ENCODE measurements around the gene DIPK1B.
A peak's percentile ranks its signal among the peaks of the same experiment; 100 is the strongest.
"Not testable (repeated sequence)": the region's sequence is repeated elsewhere in the genome, so short reads cannot be mapped to it uniquely, and the experiment has no call there.

The DIPK1B gene

GRCh38 chr9:136700304-136700703 is 12.1 kb upstream of the DIPK1B start:
- no peak for DNase-seq

DNA sequence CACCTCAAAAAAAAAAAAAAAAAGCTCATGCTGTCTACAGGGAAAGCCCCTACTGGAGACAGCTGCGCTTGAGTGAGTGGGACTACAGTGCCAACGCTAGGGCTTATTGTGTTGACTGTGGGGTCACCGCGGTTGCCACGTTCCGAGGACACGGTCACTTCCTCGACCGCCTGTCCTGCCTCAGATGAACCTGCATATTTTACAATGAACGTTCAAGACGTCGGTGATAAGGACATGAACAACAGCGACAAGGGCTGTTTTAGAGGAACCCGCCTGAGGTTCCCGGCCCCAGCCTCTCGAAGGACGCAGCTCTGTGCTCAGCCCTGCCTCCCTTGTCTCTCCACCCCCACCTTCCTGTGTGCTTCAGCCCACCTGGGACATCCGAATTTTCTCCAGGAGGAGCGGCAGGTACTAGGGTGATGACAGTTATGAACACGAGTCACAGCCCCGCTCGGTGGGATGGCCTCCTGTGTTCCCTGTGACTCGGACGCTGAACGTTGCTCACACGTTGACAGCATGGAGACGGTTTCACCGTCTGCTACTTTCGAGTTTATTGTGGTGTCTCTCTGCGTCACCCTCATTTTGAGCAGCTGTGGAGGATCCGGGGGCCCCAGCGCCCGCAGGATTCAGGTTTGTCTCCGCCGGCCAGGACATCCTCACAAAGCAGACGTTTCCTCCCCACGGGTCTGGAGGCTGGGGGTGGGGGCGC is 11.3 kb upstream of the DIPK1B start:
- peak in 3 of 5 donors; percentile 27 to 79 (median 32) for DNase-seq

GRCh38 chr9:136701668-136702053 is 10.7 kb upstream of the DIPK1B start:
- DNase-seq: no peak

DNA sequence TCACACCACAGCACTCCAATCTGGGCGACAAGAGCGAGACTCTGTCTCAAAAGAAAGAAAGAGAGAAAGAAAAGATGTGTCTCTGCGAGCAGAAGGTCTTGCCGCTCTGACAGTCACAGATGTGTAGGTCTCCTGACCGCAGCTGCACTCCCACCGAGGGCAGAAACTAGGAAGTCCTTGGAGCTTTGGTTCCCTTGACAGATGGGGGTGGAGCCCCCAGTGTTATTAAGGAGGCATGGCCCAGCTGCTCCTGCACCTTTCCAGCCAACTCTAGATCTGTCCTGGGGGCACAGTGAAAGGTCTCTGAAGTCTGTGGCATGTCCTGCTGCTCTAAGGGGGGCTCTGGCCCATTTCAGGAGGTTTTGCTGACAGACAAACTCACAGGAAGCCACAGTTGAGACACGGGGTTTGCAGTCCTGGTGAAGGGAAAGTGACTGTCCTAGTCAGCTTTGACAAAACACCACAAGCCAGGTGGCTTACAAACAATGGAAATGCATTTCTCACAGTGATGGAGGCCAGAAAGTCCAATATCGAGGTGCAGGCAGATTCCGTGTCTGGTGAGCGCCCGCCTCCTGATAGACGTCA is 9.0 kb upstream of the DIPK1B start:
- no peak for DNase-seq

DNA sequence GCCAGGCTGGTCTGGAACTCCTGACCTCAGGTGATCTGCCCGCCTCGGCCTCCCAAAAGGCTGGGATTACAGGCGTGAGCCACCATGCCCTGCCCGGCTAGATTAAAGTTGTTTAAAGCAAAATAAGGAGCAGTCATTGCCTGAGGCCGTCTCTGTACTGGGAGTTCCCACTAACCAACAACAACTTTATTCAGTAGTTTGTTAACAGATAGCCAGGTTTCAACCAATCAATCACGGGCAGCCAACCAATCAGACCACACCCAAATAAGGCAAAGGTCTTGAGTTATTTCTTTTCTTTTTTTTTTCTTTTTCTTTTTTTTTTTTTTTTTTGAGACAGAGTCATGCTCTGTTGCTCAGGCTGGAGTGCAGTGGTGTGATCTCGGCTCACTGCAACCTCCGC is 7.6 kb upstream of the DIPK1B start:
- DNase-seq: not testable (repeated sequence)

DNA sequence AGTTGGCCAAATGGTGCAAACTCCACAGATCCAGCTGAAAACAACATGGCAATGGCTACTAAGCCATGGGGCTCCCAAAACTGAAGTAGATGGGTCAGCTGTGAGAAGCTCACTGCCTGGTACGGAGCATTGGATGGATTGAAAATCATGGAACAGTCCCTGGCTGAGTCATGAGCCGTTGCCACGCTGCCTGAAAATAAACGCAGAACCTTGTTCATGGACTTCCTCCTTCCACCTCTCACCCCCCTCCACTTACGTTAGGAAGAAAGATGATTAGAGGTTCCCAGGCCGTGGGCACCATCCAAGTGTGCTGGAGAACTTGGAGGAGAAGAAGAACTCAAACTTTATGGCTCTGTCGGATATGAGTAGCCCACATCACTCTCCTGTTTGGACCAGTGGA is 6.8 kb upstream of the DIPK1B start:
- DNase-seq: no peak

GRCh38 chr9:136707011-136707410 is 5.4 kb upstream of the DIPK1B start:
- DNase-seq: no peak

GRCh38 chr9:136707849-136708517 is 4.4 kb upstream of the DIPK1B start:
- no peak for DNase-seq

GRCh38 chr9:136709454-136710109 is 2.8 kb upstream of the DIPK1B start:
- DNase-seq: no peak

DNA sequence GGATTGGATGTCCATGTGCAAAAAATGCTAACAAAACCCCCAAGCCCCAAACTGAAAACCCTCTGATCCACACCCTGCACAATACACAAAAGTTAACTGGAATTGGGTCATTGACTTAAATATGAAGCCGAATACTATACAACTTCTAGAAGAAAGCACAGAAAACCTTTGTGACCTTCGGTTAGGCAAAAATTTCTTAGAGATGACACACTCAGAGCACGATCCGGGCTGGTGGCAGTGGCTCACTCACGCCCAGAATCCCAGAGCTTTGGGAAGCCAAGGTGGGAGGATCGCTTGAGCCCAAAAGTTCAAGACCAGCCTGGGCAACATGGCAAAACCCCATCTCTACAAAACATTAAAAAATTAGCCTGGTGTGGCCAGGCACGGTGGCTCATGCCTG is 1.8 kb upstream of the DIPK1B start:
- no peak for DNase-seq

DNA sequence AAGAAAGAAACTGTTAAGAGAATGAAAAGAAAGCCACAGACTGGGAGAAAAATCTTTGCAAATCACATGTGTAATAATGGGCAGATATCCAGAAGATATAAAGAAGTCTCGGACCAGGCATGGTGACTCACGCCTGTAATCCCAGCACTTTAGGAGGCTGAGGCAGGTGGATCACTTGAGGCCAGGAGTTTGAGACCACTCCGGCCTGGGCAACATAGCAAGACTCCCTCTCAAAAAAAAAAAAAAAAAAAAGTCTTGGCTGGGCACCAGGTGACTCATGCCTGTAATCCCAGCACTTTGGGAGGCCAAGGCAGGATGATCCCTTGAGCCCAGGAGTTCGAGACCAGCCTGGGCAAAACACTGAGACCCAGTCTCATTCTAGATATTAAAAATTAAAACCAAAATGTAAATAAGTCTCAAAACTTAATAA is 1.1 kb upstream of the DIPK1B start:
- not testable (repeated sequence) for DNase-seq

DNA sequence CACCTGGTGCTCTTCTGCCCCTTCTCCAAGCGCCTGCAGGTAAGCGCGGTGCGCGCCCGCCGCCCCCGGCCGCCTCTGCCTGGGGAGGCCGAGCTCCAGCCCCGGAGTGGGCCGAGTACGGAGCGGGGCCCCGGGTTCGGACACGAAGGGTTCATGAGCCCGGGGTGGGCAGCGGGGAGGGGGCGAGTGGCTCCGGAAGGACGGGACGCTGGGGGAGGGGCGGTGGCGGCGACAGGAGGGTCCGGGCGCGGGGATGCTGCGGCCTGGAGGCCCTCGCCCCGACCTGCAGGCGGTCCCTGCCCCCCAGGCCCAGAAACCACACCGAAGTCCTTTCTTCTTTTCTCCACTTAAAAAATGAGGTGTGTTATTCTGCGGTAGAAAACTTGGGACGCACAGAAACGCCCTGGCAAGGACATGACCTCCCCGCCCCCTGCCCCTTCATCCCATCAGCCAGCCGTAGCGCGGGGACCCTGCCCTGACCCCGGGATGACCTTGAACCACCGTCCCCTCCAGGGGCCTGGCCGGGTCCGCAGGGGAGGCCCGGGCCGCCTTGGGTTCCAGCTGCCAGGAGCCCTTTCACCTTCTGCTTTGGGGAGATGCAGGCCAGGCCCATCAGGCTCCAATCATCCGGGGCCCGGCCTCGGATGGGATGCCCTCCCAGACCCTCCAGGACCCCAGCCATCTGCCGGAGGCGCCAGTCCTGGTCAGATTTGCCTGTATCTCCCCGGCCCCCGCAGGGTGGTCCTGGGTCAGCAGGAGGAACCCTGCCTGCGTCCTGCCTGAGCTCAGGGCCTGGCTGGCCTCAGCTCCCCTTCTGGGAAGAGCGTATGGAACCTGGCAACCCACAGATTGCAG is 545 bp downstream of the DIPK1B start:
- no peak for DNase-seq

DNA sequence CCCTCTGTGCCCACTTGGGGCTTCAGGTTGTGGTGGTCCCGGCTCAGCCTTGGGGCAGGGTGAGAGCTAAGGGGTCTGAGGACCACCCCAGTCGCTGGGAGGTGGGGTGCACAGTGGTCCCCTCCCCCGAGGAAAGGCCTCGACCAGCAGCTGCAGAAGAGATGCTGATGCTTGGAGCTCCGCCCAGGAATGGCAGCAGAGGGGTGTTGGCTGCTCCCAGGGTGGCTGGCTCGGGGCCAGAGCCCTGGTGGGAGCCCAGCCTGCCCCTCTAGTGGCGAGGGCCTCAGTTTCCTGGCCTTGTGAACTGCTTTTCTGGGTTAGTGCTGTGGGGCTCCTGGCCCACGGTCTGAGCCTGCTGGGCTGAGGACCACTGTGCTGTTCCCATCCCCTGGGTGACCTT is 1.2 kb downstream of the DIPK1B start:
- no peak for DNase-seq

- no peak for DNase-seq
These were observed 1.9 kb downstream of the DIPK1B start for GRCh38 chr9:136714096-136714892.

DNA sequence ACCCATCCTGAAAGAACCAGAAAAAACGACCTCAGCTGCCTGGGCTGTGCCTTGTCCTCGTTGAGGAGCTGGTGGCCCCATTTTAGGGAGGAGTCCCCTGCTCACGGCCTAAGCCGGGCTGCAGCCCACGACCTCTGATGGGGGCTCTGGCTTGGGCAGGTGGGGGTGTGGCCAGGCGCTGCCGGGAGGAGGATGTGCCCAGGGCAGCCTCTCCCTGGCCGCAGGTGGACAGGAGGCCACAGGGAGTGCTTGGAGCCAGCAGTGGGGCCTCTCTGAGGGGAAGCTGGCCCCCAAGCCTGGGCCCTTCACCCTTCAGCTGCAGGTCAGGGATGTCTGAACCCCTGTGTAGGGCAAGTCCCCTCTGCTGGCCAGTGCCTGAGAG is 2.5 kb downstream of the DIPK1B start:
- DNase-seq: no peak

- no peak for DNase-seq
These were observed 5.0 kb downstream of the DIPK1B start for GRCh38 chr9:136717399-136717798.

DNA sequence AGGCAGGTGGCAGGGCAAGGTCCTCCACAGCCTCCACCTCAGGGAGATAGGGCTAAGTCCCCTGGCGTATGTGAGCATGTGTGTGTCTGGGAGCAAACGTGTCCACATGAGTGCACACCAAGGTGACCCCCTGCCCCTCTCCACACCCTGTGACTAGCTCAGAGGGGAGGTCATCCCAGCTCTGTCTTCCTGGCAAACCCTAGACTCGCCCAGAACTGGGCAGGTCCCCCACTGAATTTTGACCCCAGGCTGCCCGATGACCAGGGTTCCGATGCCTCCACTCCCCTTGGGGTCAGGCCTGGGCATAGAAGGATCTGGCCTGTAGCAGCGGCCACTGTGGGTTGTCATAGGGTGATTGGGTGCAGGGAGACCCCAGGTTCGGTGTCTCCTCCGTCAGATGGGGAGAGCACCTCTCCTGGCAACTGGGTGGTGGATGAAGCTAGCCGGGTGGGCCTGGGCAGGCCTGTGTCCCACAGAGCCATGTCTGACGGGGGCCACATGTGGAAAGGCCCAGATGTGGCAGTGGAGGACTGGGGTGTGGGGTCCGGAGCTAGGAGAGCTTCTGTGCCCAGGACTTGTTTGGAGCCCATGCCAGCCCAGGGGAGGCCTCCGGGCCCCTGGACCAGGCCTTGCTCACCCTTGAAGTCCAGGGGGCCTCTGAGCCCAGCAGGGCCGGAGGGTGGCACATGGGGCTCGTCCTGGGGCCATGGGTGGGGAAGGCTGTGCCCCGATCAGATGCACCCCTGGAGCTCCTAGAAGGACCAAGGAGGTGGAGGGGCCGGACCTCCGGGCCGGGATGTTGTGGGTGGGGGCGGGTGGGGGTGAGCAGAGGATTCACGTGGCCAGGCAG is 6.2 kb downstream of the DIPK1B start:
- DNase-seq: no peak

GRCh38 chr9:136719195-136719880 is 7.0 kb downstream of the DIPK1B start:
- no peak for DNase-seq

- no peak for DNase-seq
These were observed 8.0 kb downstream of the DIPK1B start for GRCh38 chr9:136720251-136720897.

DNA sequence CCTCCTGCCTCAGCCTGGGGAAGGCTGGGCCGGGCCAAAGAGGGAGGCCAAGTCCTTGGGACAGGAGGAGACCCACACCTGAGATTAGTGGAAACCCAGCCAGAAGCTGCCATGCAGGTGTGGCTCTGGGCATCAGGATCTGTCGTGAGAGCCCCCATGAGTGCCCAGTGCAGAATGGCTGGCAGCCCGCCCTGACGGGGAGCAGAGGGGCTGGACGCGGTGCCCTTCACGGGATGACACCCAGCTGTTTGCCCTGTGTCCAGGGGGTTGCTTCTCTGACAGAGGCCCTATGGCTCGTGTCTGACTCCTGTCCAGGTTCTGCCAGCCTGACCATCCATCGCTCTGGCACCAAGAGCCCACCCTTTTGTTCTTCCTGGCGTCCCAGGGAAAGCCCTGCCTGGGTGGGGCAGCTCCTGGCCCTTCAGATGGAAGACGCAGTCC is 8.5 kb downstream of the DIPK1B start:
- no peak for DNase-seq
